ENCODE measurements around the gene CIB2.

CIB2 gene

GRCh38 chr15:78179906-78180305 is 48.7 kb upstream of the CIB2 start:
- CTCF ChIA-PET: interaction anchor here (2.2 to 3.0 kb wide), 3 partner anchors 16 to 60 kb away, joined by 7 to 24 read pairs (median 17); no protein-coding TSS in a partner anchor
- POLR2A ChIA-PET: no interaction called here
- H3K36me3 ChIP-seq (ENCODE audit: control insufficient read depth in 2 of 2, insufficient read depth in 1 of 2, low read length in 2 of 2): no peaks in the 10 kb centered on the region
- no peaks in the 10 kb centered on the region for H3K9me3 ChIP-seq (ENCODE audit: control insufficient read depth, insufficient read depth, low read depth, low read length)
- H3K27ac ChIP-seq (ENCODE audit: extremely low read depth, low read depth, low read length): no peak overlapping the region
- TF ChIP-seq ZNF48 (tag by site-specific recombination; IDR thresholded peaks at IDR 0.05) (no peak), ZNF146 (tag by site-specific recombination; IDR thresholded peaks at IDR 0.05) (no peak), ZNF792 (tag by site-specific recombination; IDR thresholded peaks at IDR 0.05) (no peak), ZNF501 (tag by site-specific recombination; IDR thresholded peaks at IDR 0.05) (no peak)
- H3K4me1 ChIP-seq (ENCODE audit: control insufficient read depth, insufficient read depth, low read length): no peaks in the 10 kb centered on the region
- H3K4me3 ChIP-seq (ENCODE audit: low read depth, low read length): no peak overlapping the region

- Histone ChIP-seq H3K36me3 (ENCODE audit: control insufficient read depth in 2 of 2, insufficient read depth in 1 of 2, low read length in 2 of 2) (no peaks in the 10 kb centered on the region), H3K4me3 (ENCODE audit: low read depth, low read length) (no peak overlapping the region), H3K9me3 (ENCODE audit: control insufficient read depth, insufficient read depth, low read depth, low read length) (no peaks in the 10 kb centered on the region), H3K27ac (ENCODE audit: extremely low read depth, low read depth, low read length) (no peak overlapping the region), H3K4me1 (ENCODE audit: control insufficient read depth, insufficient read depth, low read length) (no peaks in the 10 kb centered on the region)
- TF ChIP-seq KLF17 (tag by site-specific recombination; IDR thresholded peaks at IDR 0.05) (no peak), SP3 (tag by site-specific recombination; IDR thresholded peaks at IDR 0.05) (no peak), OVOL3 (tag by site-specific recombination; IDR thresholded peaks at IDR 0.05) (no peak), KLF16 (tag by site-specific recombination; IDR thresholded peaks at IDR 0.05) (no peak)
- ChIA-PET CTCF (interaction anchor here (0.6 to 10.0 kb wide), 8 partner anchors 16 to 1612 kb away, joined by 3 to 234 read pairs (median 12); no protein-coding TSS in a partner anchor), POLR2A (no interaction called here)
These were observed 48.1 kb upstream of the CIB2 start for GRCh38 chr15:78179286-78179840.

- no peak overlapping the region for H3K4me3 ChIP-seq (ENCODE audit: low read depth, low read length)
- ChIA-PET CTCF (interaction anchor here (0.7 to 10.0 kb wide), 24 partner anchors 11 to 1613 kb away, joined by 3 to 234 read pairs (median 7); partner anchors contain the start of genes CIB2 and IDH3A), POLR2A (no interaction called here)
- H3K9me3 ChIP-seq (ENCODE audit: control insufficient read depth, insufficient read depth, low read depth, low read length): no peaks in the 10 kb centered on the region
- H3K4me1 ChIP-seq (ENCODE audit: control insufficient read depth, insufficient read depth, low read length): no peaks in the 10 kb centered on the region
- H3K27ac ChIP-seq (ENCODE audit: extremely low read depth, low read depth, low read length): no peak overlapping the region
- H3K36me3 ChIP-seq (ENCODE audit: control insufficient read depth in 2 of 2, insufficient read depth in 1 of 2, low read length in 2 of 2): no peaks in the 10 kb centered on the region
- TF ChIP-seq ZNF639 (tag by site-specific recombination; IDR thresholded peaks at IDR 0.05) (no peak), ZBTB8A (tag by site-specific recombination; IDR thresholded peaks at IDR 0.05) (no peak), ZNF19 (tag by site-specific recombination; IDR thresholded peaks at IDR 0.05; ENCODE audit: low read depth) (no peak), ZNF518A (tag by site-specific recombination; conservative IDR thresholded peaks at IDR 0.05; ENCODE audit: low read depth) (no peak), ZNF404 (tag by site-specific recombination; IDR thresholded peaks at IDR 0.05) (no peak), HOXC10 (CRISPR knock-in tag; IDR thresholded peaks at IDR 0.05) (no peak), ZNF513 (tag by site-specific recombination; IDR thresholded peaks at IDR 0.05) (no peak), ZNF280D (tag by site-specific recombination; IDR thresholded peaks at IDR 0.05) (no peak), ZNF747 (tag by site-specific recombination; IDR thresholded peaks at IDR 0.05) (no peak), ZNF843 (tag by site-specific recombination; IDR thresholded peaks at IDR 0.05) (no peak), ZNF580 (tag by site-specific recombination; IDR thresholded peaks at IDR 0.05) (no peak), ZNF16 (tag by site-specific recombination; IDR thresholded peaks at IDR 0.05; ENCODE audit: low read depth) (no peak)
These were observed 46.8 kb upstream of the CIB2 start for GRCh38 chr15:78178064-78178463.
